IPS-NIHi11 (cell line): Measurements from ENCODE around the gene CDK14.
"Not testable (repeated sequence)": the region's sequence is repeated elsewhere in the genome, so short reads cannot be mapped to it uniquely, and the experiment has no call there.

Experiments used
- DNase-seq: peaks from one replicate; pipeline ENCODE4 v3.0.0; 2012; ENCODE audit warnings: mixed read lengths, low spot score

Gene CDK14

DNA sequence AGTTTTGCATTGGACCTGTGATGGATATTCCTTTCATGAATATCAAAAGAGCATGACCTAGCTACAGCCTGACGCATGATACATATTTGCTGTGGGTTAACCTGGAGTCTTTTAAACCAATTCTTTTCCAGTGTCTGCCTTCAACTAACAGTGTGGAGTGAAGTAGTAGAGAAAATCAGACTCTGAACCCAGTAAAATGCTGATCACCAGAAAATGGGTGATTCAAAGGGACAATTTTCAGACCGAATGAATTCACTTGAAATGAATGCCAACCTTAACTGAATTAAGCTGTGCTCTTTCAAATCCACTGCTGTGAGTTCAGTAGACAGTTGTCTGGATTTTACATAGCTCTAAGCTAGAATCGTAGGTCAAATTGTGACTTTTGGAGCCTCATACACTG lies 123.0 kb downstream of the CDK14 start:
- no peak for DNase-seq

DNA sequence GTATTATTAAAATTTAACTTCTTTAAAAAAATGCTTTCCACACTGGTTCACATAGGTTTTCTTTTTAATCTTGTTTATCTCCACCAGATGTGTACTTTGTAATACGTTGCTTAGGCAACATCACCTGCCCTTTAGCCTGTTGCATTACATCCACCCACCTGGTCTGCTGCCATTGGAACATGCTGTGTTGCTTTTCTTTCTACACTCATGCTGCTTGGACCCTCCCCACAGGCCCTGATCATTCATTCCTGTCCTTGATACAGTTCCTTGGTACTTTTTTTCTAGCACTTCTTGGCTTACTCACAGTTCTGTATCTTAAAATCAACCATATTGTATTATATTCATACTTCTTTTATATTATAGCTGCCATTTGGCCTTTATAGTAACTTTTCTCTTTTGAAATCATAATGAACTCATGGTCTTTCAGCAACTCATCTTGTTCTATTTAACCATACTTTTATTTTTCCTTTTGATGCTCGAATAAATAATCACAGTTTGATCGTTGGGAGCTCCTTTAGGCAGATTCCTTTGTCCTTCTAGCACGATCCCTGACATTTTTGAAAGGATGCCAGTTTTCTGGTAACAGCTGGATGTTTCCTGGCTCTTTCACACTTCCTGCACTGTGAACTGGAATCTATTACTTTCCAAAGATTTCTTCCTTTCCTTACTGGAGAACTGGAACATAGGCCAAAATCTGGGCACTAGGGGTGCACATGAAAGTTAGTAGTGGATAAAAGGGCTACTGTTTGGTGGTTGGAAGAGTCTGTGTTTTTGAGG lies 125.1 kb downstream of the CDK14 start:
- peak; percentile 29 for DNase-seq

- no peak for DNase-seq
These were observed 125.8 kb downstream of the CDK14 start for GRCh38 chr7:90721869-90722431.

DNA sequence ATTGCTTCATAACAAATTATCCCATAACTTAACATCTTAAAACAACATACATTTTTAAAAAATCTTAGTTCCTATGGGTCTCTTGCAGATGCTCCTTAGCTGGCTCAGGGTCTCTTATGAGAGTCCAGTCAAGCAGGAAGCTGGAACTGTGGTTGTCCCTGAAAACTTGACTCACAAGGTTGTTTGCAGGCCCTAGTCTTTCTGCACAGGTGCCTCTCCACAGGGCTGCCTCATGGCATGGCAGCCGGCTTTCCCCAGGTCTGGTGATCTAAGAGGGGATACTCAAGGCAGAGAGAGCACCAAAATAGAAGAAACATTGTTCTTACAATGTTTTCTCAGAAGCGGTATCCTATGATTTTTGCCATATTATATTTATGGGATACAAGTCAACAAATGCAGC lies 127.1 kb downstream of the CDK14 start:
- no peak for DNase-seq

DNA sequence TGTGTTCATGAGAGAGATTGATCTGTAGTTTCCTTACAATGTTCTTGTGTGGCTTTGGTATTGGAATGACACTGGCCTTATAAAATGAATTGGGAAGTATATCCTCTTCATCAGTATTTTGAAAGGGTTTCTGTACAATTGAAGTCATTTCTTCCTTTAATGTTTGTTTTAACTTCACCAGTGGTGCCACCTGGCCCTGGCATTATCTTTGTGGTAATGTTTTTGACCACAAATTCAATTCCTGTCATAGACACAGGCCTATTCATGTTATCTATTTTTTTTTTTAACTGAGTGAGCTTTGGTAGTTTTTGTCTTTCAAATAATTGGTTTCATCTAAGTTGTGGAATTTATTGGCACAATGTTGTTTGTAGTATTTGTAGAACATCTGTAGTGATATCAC lies 127.7 kb downstream of the CDK14 start:
- no peak for DNase-seq

GRCh38 chr7:90726120-90726519 lies 130.0 kb downstream of the CDK14 start:
- no peak for DNase-seq

DNA sequence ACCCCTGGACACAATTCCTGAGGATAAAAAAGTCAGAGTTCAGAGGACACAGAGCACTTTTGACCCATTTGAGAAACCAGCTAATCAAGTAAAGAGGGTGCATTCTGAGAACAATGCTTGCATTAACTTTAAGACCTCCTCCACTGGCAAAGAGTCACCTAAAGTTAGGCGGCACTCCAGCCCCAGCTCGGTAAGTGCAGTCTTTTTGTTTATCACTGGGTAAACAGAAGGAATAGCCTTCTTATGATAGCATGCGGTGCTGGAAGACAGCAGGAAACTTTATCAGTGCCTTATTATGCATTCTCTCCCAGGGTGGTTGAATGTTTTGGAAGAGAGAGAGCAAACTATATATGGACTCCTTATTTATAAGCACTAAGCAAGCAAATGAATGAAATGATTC lies 130.5 kb downstream of the CDK14 start:
- peak; percentile 15 for DNase-seq

DNA sequence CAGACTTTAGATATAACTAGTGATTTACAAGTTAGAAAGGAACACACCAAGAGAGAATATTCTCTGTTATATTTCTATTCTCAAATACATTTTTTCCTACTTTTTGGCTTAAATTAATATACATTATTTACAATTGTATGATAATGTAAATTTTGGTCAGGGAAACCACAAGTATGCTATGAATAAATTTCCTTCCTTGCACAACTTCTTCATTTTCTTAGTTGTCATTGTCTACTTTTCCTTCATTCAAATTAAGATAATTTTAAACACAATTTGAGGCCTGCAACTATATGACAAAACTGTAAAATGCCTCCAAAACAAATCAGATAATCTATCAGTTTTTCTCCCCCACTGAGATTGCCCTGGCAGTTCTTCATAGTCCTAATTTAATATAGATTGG lies 131.3 kb downstream of the CDK14 start:
- no peak for DNase-seq

DNA sequence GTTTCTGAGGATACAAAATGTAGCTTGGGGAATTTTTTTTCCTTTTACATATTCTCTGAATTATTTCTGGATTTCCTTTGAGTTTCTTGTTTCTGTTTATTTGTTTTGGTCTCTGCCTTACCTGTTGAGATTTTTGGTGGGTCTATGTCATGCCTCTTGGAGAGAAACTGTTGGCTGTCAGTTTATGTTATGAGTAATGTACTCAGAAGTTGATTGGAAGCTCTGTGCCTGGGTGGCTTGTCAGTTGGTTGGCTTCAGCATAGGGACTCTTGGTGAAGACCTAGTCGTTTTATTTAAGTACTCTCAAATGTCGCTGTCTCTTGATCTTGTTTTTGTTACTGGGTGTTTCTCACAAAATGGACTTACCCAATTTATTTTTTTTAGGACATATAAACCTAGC lies 132.4 kb downstream of the CDK14 start:
- DNase-seq = no peak

GRCh38 chr7:90735611-90736280 lies 139.6 kb downstream of the CDK14 start:
- DNase-seq = not testable (repeated sequence)

- DNase-seq = no peak
These were observed 140.2 kb downstream of the CDK14 start for GRCh38 chr7:90736316-90736715.

GRCh38 chr7:90736968-90737939 lies 141.1 kb downstream of the CDK14 start:
- DNase-seq = no peak

GRCh38 chr7:90738249-90738648 lies 142.1 kb downstream of the CDK14 start:
- DNase-seq = no peak

- DNase-seq = no peak
These were observed 143.6 kb downstream of the CDK14 start for GRCh38 chr7:90739716-90740115.

DNA sequence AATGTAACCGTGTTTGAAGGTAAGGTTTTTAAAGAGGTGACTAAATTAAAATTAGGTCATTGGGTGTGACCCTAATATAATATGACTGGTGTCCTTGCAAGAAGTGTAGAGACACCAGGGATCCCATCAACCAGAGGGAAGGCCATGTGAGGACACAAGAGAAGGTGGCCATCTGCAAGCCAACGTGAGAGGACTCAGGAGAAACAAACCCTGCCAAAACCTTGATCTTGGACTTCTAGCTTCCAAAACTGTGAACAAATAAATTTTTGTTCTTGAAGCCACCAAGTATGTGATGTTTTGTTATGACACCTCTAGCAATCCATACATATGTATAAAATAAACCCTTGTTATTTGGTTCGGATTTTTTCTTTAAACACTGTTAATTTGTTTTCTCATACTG lies 144.3 kb downstream of the CDK14 start:
- DNase-seq = no peak

DNA sequence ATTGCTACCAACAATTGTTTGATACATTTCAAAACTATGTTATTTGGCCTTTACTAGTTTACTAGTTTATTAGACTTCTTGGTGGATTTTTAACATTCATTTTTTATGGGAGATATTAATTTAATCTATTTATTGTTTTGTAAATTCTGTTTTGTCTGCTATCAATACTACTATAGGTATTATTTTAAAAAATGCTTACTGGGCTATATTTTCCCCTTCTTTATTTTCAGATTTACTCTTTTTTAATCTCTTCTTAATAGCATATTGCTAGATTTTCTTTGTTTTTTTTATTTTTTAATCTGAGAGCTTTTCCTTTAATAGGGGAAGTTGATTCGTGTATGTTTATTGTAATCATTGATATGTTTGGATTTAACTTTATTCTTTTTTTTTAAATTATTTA lies 147.5 kb downstream of the CDK14 start:
- no peak for DNase-seq

GRCh38 chr7:90747516-90747915 lies 151.4 kb downstream of the CDK14 start:
- no peak for DNase-seq

- DNase-seq = no peak
These were observed 153.1 kb downstream of the CDK14 start for GRCh38 chr7:90749262-90749661.

GRCh38 chr7:90749774-90750173 lies 153.7 kb downstream of the CDK14 start:
- DNase-seq = peak; percentile 33

DNA sequence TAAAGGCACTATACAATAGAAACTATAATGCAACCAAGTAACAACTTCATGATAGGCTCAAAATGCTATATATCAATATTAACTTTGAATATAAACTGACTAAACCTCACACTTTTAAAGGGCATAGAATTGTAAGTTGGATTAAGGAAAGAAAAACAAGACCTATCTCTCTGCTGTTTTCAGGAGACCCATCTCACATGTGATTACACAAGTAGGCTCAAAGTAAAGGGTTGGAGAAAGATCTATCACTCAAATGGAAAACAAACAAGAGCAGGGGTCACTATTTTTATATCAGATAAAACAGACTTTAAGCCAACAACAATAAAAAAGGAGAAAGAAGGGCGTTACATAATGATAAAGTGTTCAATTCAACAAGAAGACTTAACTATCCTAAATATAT lies 155.5 kb downstream of the CDK14 start:
- no peak for DNase-seq

GRCh38 chr7:90752051-90752450 lies 155.9 kb downstream of the CDK14 start:
- no peak for DNase-seq

DNA sequence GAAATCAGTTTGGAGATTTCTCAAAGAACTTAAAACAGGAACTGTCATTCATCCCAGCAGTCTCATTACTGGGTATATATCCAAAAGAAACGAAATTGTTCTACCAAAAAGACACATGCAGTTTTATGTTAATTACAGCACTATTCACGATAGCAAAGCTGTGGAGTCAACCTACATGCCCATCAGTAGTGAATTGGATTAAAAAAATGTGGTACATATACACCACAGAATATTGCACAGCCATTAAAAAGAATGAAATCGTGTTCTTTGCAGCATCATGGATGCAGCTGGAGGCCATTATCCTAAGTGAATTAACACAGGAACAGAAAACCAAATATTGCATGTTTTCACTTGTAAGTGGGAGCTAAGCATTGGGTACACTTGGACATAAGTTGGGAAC lies 158.9 kb downstream of the CDK14 start:
- DNase-seq = no peak
